ENCODE results near the gene CDK15.
A peak's percentile ranks its signal among the peaks of the same experiment; 100 is the strongest.
"Not testable (repeated sequence)": the region's sequence is repeated elsewhere in the genome, so short reads cannot be mapped to it uniquely, and the experiment has no call there.

The CDK15 gene

DNA sequence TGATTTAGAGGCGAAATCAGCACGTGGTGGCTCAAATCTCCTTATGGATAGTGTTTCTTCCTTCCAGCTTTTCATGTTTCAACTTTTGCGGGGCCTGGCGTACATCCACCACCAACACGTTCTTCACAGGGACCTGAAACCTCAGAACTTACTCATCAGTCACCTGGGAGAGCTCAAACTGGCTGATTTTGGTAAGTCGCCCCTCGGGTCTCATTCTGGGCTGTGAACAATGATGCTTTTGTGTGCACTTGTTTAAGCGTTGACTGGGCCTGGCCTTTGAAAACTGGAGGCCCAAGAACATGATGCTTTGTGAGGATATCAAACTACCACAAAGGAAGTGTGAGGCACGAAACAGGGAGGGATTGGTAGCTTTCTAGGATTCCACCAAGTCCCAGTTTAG, 27.4 kb downstream of the CDK15 start:
- no peak for DNase-seq

DNA sequence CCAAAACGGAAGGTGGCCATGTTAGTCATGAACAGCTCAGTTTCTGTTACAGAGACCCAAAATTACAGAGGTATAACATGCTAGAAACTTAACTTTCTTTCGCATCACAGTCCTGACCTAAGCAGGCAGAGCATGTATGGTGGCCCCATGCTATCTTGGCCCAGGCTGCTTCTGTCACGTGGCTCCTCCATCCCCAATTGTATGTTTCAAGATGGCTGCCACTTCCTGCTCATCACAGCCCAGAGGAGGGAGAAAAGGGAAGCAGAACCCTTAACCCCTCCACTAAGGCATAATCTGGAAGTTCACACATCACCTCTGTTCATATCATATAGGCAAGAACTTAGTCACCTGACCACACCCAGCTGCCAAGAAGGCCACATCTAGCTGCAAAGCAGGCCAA, 28.7 kb downstream of the CDK15 start:
- no peak for DNase-seq

DNA sequence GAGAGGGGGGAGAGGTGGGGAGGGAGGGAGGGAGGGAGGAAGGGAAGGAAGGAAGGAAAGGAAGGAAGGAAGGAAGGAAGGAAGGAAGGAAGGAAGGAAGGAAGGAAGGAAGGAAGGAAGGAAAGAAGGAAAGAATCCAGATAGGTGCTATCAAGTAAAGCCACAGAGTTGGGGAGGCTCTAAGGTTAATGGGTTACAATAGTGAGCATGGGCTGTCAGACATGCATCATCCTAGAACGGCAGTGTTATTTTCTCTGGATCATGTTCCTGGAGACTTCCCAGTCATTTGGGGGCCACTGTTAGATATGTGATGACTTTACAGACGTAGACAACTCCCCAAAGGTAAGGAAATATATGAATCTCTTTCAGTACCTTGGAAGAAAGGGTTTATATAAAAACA, 31.1 kb downstream of the CDK15 start:
- no peak for DNase-seq

GRCh38 chr2:201837824-201838431, 31.6 kb downstream of the CDK15 start:
- no peak for DNase-seq

GRCh38 chr2:201839727-201840126, 33.4 kb downstream of the CDK15 start:
- DNase-seq = no peak

DNA sequence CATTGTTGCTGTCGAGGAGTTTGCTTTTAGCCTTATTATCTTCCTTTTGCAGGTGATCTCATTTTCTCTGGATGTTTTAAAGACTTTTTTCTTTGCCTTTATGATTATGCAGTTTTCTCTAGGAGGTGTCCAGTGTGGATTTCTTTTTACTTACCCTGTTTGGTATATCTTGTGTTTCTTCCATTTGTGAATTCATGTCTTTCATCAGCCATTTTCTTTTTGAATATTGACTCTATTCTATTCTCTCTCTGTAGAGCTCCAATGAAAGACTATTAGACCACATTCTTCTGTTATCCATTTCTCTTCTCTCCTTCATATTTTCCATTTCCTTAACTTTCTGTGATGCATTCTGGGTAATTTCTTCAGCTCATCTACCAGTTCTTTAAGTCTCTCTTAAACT, 34.4 kb downstream of the CDK15 start:
- DNase-seq = no peak

GRCh38 chr2:201842131-201842860, 36.0 kb downstream of the CDK15 start:
- no peak for DNase-seq

GRCh38 chr2:201844922-201845321, 38.6 kb downstream of the CDK15 start:
- not testable (repeated sequence) for DNase-seq

DNA sequence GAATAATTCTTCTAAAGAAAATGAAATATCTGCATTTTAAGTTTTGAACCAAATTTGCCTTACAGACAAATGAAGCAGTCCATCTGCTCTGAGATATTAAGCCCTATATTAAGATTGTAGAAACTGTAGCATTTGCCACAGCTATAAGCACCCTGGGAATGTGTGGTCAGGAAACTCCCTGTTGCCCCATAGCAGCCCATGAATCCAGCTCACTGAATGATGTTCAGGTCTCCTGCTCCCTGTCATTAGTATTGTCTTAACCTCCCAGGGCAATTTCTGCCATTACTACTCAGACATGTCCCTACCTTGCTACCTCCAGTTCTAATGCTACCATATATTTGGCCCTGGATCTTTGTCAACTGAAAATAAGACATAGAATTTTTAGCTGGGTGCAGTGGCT, 41.1 kb downstream of the CDK15 start:
- DNase-seq = no peak

GRCh38 chr2:201852462-201852861, 46.1 kb downstream of the CDK15 start:
- no peak for DNase-seq

GRCh38 chr2:201852878-201853415, 46.6 kb downstream of the CDK15 start:
- no peak for DNase-seq

- no peak for DNase-seq
Observed at GRCh38 chr2:201854221-201854801, 48.0 kb downstream of the CDK15 start.

GRCh38 chr2:201854841-201855240, 48.5 kb downstream of the CDK15 start:
- no peak for DNase-seq

- DNase-seq = no peak
Observed at GRCh38 chr2:201855356-201855755, 49.0 kb downstream of the CDK15 start.

- no peak for DNase-seq
Observed at GRCh38 chr2:201857326-201857725, 51.0 kb downstream of the CDK15 start.

DNA sequence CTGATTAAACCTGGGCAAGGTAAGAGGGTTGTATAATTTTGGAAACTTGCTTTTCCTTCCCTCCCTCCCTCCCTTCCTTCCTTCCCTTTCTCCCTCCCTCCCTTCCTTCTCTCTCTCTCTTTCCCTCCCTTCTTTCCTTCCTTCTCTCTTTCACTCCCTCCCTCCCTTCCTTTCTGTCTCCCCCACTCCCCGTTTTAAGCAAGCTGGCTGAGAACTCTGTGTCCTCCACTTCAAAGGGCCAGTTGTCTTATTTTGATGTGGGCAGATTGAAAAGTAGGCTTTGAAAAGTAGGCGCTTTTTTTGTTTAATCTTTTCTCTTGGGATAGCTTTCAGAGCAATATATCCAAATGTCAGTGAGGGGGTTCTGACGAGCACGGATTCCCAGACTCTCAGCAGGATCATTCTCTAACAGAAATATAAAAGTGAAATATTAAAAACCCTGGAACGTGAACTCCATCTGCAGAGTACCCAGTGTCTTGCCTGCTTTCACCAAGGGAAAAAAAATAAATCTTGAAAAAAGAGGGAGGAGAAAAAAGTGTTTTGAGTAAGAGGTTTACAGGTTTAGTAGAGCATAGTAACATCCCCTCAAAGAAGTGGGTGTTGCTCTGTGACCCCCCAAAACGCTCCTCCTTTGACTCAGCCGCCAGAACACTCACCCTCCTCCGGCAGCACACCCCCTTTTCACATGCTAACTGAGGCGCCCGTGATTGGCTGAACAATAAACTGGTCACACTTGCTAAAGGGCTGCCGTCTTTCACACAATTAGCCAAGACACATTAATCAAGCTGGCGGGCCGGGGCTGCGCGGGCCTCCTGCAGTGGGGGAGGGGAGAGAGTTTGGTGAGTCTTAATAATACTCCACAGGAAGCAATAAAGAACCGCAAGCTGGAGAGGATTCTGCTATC, 52.2 kb downstream of the CDK15 start:
- DNase-seq = no peak

DNA sequence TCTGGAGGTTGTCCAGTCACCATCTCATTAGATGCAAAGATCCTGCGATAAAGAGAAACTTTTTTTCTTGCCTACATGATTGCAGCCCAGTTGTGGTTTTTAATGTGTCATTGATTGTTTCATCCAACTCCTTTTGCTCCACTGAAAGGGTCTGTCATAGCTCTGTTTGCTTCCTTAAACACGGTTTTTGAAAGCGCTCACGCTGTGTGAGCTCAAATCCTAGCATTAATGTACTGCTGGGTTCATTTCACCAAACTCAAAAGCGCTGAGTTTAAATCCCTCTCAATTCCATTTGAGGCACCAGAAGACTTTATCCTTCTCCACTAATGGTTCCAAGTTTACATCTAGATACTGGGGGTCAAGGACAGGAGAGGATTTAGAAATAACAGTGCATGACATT, 53.6 kb downstream of the CDK15 start:
- DNase-seq = no peak

DNA sequence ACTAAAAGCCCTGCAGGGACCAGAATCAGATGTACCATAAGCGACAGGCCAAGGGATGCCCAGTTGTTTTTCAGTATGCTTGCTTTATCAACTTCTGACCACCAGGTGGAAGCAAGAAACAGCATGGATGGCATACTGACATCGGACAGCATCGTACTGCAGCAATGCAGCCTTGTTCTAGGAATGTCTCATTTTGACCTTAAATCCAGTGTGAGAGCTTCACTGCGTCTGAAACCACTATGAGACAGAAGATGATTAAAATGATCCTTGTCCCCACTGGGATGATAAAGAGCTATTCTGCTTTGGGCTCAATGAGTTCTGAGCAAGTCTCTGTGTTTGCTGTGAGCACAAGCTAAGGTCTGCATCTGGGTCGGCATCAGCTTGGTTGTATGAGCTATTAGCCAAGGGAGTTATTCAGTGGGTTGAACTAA, 54.3 kb downstream of the CDK15 start:
- DNase-seq = peak; percentile 62

DNA sequence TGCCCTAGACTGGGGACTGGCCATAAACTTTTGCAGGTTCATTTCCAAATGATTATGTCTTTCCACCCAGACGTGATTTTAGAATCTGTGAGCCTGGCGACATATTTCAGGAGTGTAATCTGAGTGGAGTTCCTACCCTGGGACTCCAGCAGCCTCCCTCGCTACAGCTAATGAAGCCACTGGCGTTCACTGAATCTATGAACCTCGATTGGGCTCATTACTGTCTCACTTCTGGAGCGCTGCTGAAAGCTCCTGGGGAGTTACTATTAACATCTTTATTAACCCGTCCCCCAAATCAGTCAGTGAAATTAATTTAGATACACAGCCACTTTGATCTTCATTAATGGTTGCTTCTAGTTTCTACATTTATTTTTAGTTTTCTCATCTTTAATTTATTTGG, 56.5 kb downstream of the CDK15 start:
- DNase-seq = no peak

- no peak for DNase-seq
Observed at GRCh38 chr2:201866643-201867473, 60.5 kb downstream of the CDK15 start.

DNA sequence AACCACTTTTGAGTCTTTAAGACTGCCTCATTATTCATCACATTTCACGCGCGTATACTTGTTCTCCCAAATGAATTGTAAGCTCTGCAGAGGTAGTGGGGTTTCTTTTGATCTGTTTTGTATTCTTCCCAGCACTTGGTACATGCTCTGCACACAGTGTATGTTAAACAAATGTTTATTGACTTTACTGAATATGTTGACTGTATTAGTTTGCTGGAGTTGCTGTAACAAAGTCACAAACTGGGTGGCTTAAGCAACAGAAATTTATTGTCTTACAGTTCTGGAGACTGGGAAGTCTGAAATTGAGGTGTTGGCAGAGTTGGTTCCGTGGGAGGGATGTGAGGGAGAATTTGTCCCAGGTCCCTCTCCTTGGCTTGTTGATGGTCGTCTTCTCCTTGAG, 65.1 kb downstream of the CDK15 start:
- DNase-seq = no peak

GRCh38 chr2:201872591-201872990, 66.3 kb downstream of the CDK15 start:
- no peak for DNase-seq

All from CD4-positive, alpha-beta T cell treated with Interleukin-10 for 1 hour (primary cell).